Right lobe of liver (tissue), 4 donors: ENCODE measurements around the gene ATP13A2.

Experiments used
- POLR2A ChIP-seq: fragments of 450-650 bp; IDR thresholded peaks from one replicate; pipeline ENCODE4 v1.6.1; 2017; ENCODE audit warnings: antibody characterized with exemption, mild to moderate bottlenecking
- TF ChIP-seq, protein P1 (sequence below), 4 donors: fragments of 200-600 bp in 3 of 4; fragments of 450-650 bp in 1 of 4; IDR thresholded peaks; one replicate each; pipeline versions ENCODE4 v1.5.1 to v1.8.0; 2016 to 2022; ENCODE audit warnings: antibody characterized with exemption in 4 of 4, mild to moderate bottlenecking in 2 of 4
- donor health status: DM: no; HTN: no; CAD: no.
- donor health status: DM: no; HTN: no; CAD: no.
- donor health status: DM: no; HTN: yes; CAD: no.

DNA sequence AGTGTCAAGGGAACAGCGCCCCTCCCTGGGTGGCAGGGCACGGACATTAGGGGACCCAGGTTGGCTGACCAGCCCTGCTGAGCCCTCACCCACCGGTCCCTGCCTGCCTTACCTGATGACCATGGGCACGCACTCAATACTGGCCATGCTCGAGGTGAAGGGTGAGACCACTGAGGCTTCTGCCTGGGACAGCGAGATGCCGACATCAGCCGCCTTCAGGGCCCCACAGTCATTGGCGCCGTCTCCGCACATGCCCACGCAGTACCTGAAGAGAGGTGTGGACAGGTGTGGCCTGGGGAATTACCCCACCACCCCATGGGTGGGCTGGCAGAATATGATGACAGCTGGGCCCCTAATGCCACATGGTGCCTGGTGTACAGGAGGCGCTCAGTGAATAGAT lies 23.5 kb downstream of the ATP13A2 start:
- TF ChIP-seq, protein P1, sequence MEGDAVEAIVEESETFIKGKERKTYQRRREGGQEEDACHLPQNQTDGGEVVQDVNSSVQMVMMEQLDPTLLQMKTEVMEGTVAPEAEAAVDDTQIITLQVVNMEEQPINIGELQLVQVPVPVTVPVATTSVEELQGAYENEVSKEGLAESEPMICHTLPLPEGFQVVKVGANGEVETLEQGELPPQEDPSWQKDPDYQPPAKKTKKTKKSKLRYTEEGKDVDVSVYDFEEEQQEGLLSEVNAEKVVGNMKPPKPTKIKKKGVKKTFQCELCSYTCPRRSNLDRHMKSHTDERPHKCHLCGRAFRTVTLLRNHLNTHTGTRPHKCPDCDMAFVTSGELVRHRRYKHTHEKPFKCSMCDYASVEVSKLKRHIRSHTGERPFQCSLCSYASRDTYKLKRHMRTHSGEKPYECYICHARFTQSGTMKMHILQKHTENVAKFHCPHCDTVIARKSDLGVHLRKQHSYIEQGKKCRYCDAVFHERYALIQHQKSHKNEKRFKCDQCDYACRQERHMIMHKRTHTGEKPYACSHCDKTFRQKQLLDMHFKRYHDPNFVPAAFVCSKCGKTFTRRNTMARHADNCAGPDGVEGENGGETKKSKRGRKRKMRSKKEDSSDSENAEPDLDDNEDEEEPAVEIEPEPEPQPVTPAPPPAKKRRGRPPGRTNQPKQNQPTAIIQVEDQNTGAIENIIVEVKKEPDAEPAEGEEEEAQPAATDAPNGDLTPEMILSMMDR (IDR thresholded peaks at IDR 0.05): no peak
- TF ChIP-seq POLR2A: no peak
